Measurements from ENCODE around the gene SLC5A10. TPM values are rescaled to one million over a fixed set of nuclear protein-coding genes. Genes with fewer than 3 reads are reported as not detected.
A peak's percentile ranks its signal among the peaks of the same experiment; 100 is the strongest.

The SLC5A10 gene
- total RNA-seq, 1 donor from 2014 or later = not detected

DNA sequence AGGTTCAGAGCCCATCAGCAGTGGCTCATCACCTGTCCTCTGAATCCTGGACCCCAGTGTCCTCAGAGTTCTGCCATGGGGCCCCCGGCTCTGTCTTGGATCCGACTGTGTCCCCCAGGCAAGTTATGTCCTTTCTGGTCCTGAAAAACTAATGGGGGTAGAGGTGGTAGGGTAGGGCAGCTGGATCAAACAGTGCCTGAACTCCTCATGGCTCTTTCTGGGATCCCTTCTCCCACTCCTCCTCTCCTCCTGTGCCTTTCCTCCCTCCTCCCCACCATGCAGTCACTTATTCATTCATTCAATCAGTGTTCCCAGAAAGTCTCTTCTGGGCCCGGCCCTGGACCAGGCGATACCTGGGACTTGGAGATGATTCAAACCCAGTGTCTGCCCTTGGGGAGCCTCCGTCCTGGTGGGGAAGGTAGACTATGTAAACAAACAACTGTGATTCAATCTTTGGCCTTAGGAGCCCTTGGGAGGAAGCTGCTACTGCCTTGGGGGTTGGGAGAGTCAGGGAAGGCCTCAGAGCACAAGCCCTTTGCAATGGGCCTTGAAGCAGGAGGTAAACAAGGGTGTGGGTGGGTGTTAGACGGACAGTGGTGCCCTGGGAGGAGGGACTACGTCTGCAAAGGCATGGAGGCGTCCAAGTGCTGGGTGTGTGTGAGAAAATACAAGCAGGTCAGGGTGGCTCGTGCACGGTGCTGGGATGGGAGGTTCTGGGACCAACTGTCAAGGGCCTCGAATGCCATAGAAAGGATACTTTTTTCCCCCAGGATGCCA lies 59.0 kb downstream of the SLC5A10 start:
- H3K4me3 ChIP-seq (ENCODE audit: low read depth, low read length) = no peak overlapping the region
- peak; percentile 92 for FAIRE-seq
- DNase-seq (ENCODE audit: low read depth) = peak; percentile 85
- no peaks in the 10 kb centered on the region for H3K27me3 ChIP-seq (ENCODE audit: control insufficient read depth, insufficient read depth, low read length)
- H3K36me3 ChIP-seq (ENCODE audit: control insufficient read depth, insufficient read depth, low read length) = no peaks in the 10 kb centered on the region
- TF ChIP-seq, protein P1, sequence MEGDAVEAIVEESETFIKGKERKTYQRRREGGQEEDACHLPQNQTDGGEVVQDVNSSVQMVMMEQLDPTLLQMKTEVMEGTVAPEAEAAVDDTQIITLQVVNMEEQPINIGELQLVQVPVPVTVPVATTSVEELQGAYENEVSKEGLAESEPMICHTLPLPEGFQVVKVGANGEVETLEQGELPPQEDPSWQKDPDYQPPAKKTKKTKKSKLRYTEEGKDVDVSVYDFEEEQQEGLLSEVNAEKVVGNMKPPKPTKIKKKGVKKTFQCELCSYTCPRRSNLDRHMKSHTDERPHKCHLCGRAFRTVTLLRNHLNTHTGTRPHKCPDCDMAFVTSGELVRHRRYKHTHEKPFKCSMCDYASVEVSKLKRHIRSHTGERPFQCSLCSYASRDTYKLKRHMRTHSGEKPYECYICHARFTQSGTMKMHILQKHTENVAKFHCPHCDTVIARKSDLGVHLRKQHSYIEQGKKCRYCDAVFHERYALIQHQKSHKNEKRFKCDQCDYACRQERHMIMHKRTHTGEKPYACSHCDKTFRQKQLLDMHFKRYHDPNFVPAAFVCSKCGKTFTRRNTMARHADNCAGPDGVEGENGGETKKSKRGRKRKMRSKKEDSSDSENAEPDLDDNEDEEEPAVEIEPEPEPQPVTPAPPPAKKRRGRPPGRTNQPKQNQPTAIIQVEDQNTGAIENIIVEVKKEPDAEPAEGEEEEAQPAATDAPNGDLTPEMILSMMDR (IDR thresholded peaks at IDR 0.05; ENCODE audit: insufficient read depth, low read length, severe bottlenecking) = no peak

DNA sequence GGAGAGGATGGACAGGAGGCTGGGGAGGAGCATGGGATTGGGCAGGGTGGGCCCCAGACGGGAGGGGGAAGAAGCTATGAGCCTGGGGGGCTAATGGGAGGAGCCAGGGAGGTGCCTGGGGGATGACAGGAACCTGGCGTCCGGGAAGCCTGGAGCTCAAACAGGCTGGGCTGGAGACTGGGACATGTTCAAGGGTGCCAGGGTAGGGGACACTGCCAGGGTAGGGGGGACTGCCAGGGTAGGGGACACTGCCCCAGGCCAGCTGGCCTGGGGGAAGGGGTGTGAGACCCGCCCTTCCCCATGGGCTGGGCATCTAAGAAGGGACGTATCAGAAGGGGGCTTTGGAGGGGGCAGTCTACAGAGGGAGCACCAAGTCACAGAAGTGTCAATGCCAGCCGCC lies 59.6 kb downstream of the SLC5A10 start:
- DNase-seq (ENCODE audit: low read depth) (no peak), FAIRE-seq (no peak)
- TF ChIP-seq, protein P1 (IDR thresholded peaks at IDR 0.05; ENCODE audit: insufficient read depth, low read length, severe bottlenecking) = no peak
- Histone ChIP-seq H3K36me3 (ENCODE audit: control insufficient read depth, insufficient read depth, low read length) (no peaks in the 10 kb centered on the region), H3K4me3 (ENCODE audit: low read depth, low read length) (no peak overlapping the region), H3K27me3 (ENCODE audit: control insufficient read depth, insufficient read depth, low read length) (no peaks in the 10 kb centered on the region)

DNA sequence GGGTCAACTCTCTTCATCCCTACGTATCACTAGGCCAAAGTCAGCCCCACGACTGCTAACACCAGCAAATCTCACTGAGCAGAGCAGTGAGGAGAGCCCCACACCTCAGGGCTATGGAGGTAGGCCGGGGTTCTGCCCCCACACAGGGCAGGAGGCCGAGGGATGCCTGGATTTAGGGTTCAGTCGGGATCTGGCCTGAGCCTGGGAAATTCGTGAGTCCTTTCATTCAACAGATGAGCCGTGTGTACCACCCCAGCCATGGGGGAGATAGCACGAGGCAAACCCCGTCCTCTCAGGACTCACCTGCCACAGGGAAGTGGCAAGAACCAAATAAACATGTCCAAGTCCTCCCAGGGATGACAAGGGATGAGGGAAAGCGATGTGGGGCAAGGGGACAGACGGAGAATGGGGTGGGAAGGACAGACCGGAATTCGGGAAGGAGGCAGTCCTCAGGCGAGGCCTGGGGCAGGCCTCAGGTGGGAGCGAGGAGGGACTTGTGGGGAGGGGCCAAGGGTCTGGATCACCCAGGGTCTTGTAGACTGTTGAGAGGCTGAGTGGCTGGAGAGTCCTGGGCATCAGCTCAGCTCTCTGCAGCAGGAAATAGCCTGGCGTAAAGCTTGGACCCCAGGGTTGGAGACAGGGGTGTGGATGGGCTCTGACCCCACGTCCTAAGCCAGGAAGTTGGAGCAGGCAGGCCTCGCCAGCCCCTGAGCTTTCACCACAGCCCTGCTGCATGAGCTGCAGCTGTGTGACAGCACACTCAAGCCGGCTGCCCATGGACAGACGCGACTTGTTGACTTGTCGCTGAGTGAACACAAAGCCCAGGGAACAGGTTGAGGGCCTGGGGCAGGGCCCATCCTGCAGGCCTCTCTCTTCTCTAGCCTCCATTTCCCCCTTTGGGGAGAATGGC lies 60.5 kb downstream of the SLC5A10 start:
- peak; percentile 32 for FAIRE-seq
- DNase-seq (ENCODE audit: low read depth) = no peak

DNA sequence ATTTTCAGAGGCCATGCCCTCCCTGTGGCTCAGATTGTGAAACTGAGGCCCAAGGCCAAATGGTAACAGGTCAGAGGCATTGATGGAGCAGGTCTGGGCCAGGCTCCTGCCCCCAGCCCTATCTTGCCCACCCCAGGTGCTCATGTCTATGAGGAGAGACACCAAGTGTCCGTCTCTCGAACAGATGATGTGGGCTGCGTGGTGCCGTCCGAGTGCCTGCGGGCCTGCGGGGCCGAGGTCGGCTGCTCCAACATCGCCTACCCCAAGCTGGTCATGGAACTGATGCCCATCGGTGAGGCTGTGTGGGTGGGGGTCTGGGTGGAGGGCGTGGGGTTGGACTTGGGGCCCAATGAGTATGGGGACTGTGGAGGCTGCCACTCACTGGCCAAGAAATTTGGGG lies 61.3 kb downstream of the SLC5A10 start:
- FAIRE-seq = no peak
- no peak for DNase-seq (ENCODE audit: low read depth)
- no peaks in the 10 kb centered on the region for H3K27me3 ChIP-seq (ENCODE audit: control insufficient read depth, insufficient read depth, low read length)
- H3K4me3 ChIP-seq (ENCODE audit: low read depth, low read length) = no peak overlapping the region
- TF ChIP-seq, protein P1 (IDR thresholded peaks at IDR 0.05; ENCODE audit: insufficient read depth, low read length, severe bottlenecking) = no peak
- no peaks in the 10 kb centered on the region for H3K36me3 ChIP-seq (ENCODE audit: control insufficient read depth, insufficient read depth, low read length)

More for the DNA sequence above, 60.5 kb downstream of the SLC5A10 start:
- Histone ChIP-seq H3K36me3 (ENCODE audit: control insufficient read depth, insufficient read depth, low read length) (no peaks in the 10 kb centered on the region), H3K27me3 (ENCODE audit: control insufficient read depth, insufficient read depth, low read length) (no peaks in the 10 kb centered on the region), H3K4me3 (ENCODE audit: low read depth, low read length) (no peak overlapping the region)
- TF ChIP-seq, protein P1 (IDR thresholded peaks at IDR 0.05; ENCODE audit: insufficient read depth, low read length, severe bottlenecking) = no peak

DNA sequence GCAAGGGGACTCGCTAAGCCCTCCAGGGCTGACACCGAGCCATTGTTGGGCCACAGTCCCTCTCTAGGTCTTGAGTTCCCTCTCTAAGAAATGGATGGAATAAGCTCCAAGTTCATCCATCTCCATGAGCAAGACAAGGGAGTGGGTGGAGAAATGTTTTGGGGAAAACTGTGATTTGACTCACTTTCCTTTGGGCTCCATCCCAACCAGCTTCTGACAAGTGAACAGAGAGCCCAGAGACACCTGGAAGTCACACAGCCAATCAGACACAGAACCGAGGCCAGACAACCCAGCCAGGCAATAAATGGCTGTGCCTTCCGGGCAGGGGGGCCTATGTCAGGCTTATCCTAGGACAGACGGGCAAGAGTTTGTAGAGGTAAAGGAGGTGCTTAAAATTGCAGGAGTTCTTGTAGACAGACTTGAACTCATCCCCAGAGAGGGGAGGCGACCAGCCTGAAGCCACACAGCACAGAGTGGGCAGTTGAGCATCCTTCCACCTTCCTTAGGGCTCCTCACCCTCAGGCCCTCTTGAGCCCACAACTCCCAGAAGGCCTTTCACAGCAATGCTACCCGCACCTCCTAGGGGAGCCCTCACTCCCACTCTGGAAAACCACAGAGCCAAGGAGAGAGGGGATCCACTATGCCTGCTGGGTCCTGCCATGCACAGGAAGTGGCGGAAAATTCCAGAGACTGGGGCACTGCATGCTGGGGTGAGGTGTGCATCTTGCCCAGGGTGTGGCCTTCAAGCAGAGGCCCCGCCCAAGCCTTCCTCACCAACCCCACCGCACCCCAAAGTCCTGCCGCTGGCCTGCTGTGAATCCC lies 62.1 kb downstream of the SLC5A10 start:
- no peaks in the 10 kb centered on the region for H3K36me3 ChIP-seq (ENCODE audit: control insufficient read depth, insufficient read depth, low read length)
- no peak overlapping the region for H3K4me3 ChIP-seq (ENCODE audit: low read depth, low read length)
- no peak for DNase-seq (ENCODE audit: low read depth)
- H3K27me3 ChIP-seq (ENCODE audit: control insufficient read depth, insufficient read depth, low read length) = no peaks in the 10 kb centered on the region
- TF ChIP-seq, protein P1 (IDR thresholded peaks at IDR 0.05; ENCODE audit: insufficient read depth, low read length, severe bottlenecking) = no peak
- FAIRE-seq = peak; percentile 93
